SW480 (cell line): ENCODE data around the gene PALD1.

Experiments
- DNase-seq: peaks from one replicate; pipeline ENCODE4 v3.0.0-alpha.2; 2016; ENCODE audit warnings: low spot score

PALD1 gene

GRCh38 chr10:70537398-70538194 is 59.0 kb downstream of the PALD1 start:
- no peak for DNase-seq

GRCh38 chr10:70538195-70538520 is 59.6 kb downstream of the PALD1 start:
- DNase-seq = no peak

GRCh38 chr10:70538731-70539338 is 60.3 kb downstream of the PALD1 start:
- no peak for DNase-seq

GRCh38 chr10:70539471-70539870 is 60.9 kb downstream of the PALD1 start:
- DNase-seq = no peak

GRCh38 chr10:70540089-70540788 is 61.7 kb downstream of the PALD1 start:
- DNase-seq = no peak

- no peak for DNase-seq
Observed at GRCh38 chr10:70540789-70541360, 62.3 kb downstream of the PALD1 start.

GRCh38 chr10:70541736-70542564 is 63.4 kb downstream of the PALD1 start:
- DNase-seq = no peak

GRCh38 chr10:70542565-70542938 is 64.0 kb downstream of the PALD1 start:
- DNase-seq = no peak

GRCh38 chr10:70543911-70544310 is 65.3 kb downstream of the PALD1 start:
- no peak for DNase-seq

GRCh38 chr10:70544431-70545340 is 66.1 kb downstream of the PALD1 start:
- DNase-seq = no peak

- DNase-seq = no peak
Observed at GRCh38 chr10:70546584-70546983, 68.0 kb downstream of the PALD1 start.

- no peak for DNase-seq
Observed at GRCh38 chr10:70549351-70549961, 70.9 kb downstream of the PALD1 start.

- DNase-seq = peak; percentile 40
Observed at GRCh38 chr10:70549962-70550458, 71.4 kb downstream of the PALD1 start.

GRCh38 chr10:70550459-70550858 is 71.9 kb downstream of the PALD1 start:
- DNase-seq = no peak

GRCh38 chr10:70551466-70551865 is 72.9 kb downstream of the PALD1 start:
- no peak for DNase-seq

- no peak for DNase-seq
Observed at GRCh38 chr10:70551971-70552422, 73.4 kb downstream of the PALD1 start.

GRCh38 chr10:70552586-70552985 is 74.0 kb downstream of the PALD1 start:
- DNase-seq = no peak

- no peak for DNase-seq
Observed at GRCh38 chr10:70555371-70555770, 76.8 kb downstream of the PALD1 start.

- DNase-seq = no peak
Observed at GRCh38 chr10:70557086-70557845, 78.7 kb downstream of the PALD1 start.
